NCI-H526 (cell line): ENCODE results near the gene SPTLC3.
A peak's percentile ranks its signal among the peaks of the same experiment; 100 is the strongest.

Source experiments
- DNase-seq, 2 experiments: peaks; one replicate each; lab custom pipeline; 2025; lab: John Stamatoyannopoulos, UW

SPTLC3 gene

DNA sequence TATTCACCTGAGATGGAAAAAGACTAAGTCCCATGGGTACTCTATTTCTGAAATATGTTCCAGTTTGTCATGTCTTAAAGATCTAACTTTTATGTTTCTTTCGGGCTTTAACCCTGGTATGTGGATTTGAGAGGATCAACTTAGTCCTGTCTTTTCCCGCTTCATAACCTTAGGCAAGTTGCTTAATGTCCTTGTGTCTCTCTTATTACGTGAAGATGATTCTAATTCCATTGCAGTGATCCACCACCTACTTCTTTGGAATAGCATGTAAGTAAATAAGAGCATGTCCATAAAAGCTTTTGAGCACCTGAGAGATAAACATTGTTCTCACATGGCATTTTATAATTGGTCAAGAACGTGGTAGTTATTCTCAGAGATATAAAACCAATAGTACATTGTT is 23.0 kb downstream of the SPTLC3 start:
- DNase-seq, result no peak

DNA sequence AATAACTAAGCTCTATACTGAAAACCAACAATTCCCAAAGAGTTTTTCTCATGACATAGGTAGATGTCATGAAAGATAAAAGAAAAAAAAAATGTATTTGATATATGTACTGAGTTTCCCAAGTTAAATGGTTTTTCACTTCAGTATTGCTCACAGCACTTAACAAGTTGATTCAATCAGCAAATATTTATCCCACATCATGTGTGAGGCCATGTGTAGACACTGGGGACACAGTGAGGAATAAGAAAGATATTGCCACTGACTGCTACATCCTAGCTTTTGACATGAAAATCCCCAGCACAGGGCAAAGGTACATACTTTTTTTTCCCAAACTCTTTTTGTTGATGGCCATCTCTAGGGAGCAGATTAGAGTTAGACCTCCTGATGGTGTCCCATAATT is 25.3 kb downstream of the SPTLC3 start:
- no peak for DNase-seq

DNA sequence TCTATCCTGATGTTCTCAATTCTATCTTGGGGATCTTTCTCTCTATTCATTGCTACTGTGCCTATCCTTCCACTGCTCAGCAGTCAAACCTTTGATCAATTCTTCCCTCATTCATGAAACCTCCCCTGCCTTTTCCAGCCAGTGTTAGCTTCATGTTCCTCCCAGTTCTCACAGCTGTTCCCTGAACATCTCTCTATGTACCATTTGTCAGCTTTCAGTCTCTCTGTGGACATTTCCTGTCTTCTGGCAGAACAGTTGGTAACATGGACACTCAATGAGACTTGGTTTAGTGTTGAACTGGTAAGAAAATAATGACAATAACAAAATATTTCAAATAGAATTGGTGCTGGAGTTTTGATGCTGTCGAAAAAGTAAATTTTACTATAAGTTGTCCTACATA is 26.2 kb downstream of the SPTLC3 start:
- DNase-seq, result no peak

DNA sequence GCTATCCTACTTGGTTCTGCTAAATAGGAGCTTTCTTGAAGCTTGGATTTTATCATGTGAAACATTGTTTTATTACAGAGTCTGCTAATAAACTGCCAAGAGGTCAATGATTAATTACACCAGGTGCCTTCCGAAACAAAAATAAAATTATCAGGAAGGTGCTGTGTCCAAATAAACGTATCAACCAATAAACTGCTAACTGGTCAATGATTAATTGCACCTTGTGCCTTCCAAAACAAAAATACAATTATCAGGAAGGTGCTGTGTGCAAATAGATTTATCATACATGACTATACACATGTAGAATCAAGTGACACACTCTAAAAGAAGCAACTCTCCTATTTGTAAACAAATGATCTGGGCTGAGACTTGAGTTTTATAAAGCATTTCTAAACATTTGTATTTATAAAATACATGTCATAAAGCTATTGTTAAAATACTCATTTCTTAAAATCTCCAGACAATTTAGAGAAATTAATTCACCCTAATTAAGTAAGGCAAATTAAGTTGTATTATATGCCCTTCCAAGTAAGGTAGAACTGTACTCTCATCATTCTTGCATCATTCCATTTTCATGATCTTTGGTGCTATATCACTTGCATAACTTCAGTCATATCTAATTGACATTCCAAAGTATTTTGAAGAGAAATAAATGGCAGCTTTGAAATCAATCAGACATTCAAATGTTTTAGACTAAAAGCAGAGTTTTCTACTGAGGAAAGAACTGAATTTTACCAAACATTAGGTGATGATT is 26.8 kb downstream of the SPTLC3 start:
- DNase-seq, result no peak

DNA sequence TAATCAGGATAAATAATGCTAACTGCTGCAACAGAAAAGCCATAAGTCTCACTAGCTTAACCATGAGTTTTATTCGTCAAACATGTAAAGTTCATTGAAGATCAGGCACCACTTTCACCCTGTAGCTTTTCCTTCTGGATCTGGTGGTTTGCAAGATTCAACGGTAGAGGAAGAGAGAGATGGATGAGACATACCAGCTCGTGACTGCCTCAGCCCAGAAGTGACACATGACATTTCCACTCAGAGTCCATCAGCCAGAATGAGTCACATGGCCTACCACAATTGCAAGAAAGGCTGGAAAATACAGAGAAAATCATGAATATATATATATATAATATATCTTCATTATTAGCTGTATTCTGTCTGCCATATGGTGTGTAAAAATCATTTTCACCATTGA is 29.0 kb downstream of the SPTLC3 start:
- no peak for DNase-seq

DNA sequence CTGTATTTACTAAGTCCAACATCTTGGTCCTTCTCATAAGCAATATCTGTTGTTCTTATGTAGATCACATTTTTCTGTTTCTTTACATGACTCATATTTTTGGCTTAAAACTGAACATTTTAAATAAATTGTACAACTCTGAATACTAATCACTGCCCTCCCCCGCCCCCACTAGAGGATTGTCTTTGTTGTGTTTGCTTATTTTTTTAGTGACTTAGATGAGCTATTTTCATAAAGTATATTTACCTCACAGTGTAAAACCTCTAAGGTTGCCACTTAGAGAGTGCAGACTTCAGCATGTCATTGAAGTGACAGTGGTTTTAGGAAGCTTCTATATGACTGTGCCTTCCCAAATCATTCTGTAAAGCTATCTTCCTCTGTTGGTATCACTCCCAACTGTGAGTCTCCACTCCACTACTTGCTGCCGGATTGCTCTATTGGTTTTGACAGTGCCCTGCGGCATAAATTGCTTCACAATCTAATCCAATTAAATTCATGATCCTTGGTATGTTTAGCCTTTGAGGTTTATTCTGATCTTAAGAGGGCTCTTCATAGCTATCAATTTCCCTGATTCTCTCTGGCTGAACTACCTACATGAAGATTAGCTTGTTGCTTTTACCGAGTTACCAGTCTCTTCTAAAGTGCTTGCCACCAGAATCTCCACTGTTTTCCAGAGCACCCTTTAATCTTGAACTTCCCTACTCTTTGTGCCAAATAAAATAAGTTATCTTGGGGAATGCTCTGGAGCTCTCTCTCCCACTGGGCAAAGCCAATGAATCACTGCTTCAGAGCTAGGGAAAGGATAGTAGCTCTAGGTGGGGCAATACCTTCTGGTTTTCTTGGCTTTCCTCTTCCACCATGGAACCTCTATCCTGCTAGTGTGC is 33.0 kb downstream of the SPTLC3 start:
- no peak for DNase-seq

DNA sequence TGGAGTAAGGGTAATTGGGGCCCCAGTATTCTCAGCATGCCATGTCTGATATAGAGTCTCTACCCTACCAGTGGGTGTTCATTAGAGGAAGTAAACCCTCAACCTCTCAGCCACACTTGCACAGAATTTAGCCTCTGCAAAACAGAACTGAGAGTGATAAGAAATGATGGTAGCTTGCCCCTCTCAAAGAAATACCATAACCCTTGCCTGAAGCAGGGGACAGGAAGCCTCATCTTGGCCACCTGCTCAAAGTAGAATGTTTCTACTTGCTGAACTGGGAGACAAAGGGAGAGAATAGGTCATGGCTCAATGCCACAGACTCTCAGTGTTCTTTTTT is 33.7 kb downstream of the SPTLC3 start:
- no peak for DNase-seq

DNA sequence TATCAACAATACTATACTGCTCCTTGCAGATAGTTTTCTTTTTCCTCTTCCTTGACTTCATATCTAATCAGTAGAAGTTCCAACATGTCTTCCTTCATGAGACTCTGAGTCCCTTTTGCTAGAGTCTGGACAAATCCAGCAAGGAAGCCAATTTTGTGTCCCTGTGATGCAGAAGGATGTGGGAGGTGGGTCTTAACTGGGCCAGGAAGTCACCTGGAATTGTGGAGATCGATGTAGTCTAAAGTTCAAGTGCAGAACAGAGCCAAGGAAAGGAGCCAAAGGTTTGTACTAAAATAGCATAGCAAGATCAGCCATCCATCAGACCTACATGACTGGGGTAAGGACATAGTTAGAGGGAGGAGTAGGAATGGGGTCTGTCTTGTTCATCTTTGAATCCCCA is 37.6 kb downstream of the SPTLC3 start:
- DNase-seq, result no peak

DNA sequence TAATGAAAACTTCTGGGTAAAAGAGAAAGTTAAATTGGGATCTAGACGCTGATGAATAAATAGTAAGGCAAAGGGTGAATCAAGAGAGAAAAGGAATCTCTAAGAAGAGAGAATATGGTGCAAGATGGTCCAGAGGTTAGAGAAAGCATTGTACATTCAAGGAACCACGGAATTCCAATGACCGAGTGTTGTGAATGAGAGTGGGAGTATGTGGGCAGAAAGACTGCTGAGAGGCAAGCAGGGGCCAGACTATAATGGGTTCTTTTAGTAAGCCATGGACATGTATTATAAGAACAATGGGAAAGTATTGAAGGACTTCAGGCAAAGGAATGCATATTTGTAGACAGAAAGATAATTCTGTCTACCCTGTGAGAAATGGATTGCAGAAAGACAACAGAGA is 45.2 kb downstream of the SPTLC3 start:
- no peak for DNase-seq

DNA sequence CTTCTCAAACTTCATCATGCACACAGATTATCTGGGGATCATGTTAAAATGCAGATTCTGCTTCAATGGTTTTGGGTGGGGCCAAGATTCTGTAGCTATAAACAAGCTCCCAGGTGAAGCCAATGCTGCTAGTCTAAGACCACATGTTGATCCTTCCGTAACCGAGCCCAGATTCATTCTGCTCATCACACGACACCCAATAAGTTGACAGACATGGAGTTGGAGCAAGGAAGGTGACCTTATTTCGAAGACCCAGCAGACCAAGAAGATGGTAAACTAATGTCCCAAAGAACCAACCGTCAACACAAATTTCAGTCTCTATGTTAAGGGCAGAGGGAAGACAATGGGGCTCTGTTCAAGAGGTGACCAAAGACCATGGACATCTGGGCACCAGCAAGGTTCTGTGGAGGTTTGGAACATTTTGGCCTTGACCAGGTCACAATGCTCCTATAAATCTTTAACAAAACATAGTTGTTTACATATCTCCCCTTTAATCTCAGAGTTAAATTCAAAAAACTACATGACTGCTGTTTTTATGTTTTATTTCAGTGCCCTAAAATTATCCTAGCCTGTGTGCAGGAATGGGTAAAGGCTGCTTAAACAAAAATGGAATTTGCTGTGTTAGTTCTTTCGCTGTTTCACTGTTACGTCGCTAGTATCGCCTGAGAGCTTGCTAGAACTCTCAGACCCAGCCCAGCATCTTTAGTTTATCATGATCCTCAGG is 50.1 kb downstream of the SPTLC3 start:
- no peak for DNase-seq

DNA sequence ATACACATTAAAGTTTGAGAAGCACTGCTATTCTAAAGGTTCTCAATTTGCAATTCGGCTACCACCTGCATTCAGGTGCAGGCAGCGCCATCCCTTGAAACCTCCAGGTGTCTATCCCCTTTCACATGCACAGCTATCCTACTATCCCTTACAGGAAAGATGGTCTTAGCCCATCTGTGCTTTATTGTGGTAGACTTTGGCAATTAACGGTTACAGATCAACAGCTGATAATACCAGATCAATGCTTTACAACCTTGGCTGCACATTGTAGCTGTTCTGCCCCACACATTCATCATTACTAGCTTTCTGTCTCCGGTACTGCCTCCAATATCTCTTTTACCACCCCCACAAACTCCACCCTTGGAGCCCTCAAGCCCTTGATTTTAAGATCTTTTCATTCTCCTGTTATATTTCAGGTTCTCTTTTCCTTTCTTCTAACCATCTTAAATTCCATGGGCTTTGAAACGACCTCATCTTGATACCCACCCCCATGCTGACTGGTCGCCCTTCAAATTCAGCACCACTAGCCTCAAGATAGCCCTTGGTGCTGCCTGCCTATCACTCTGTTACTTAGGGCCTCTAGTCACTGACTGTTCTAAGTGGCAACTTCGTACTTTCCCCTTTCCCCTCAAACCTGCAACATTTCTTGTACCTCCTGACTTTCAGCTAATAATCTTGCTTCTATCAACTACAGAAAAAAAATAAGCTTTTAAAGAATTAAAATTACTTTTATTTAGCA is 50.8 kb downstream of the SPTLC3 start:
- DNase-seq, result no peak

DNA sequence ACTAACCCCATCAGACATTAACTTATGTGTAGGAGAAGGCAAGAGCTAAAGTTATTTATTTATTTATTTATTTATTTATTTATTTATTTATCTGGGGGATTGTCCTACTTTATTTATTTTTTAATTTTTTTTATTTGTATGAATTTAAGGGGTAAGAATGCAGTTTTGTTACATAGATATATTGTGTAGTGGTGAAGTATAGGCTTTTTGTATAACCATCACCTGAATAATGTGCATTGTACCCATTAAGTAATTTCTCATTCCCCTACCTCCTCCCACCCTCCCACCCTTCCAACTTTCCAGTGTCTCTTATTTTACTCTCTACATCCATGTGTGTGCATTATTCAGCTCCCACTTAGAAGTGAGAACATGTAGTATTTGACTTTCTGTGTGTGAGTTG is 51.6 kb downstream of the SPTLC3 start:
- no peak for DNase-seq

DNA sequence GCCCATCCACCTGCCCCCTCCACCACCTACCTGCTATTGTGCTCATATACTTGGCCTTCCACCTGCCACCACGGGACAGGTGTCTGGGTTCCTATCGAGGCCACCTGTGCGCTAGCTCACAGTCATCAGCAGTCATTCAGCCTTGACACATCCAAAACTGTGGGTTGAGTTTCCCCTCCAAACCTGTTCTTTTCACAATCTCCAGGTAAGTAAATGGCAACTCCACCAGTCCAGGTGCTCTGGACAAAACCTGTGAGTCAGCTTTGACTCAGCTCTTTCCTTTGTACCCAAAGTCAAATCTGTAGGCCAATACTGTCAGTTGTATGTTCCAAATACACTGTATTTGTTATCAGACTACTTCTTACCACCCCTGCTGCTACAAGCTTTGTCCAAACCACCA is 52.6 kb downstream of the SPTLC3 start:
- DNase-seq, result no peak

DNA sequence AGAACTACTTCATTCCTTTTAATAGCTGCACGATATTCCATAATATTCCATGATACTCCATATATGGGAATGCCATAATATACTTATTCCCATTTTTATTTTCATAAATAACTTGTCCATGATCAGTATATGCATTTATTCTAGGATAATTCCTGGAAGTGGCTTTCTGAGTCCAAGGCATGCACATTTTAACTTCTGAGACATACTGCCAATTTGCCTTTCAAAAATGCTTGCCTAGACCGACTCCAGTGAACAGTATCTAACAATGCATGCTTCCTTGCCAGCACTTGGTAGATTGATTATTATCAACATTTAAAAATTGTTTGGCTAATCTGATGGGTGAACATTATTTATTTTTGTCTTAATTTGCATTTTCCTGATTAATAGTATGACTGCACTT is 54.0 kb downstream of the SPTLC3 start:
- peak in 1 of 2 experiments; percentile 13 for DNase-seq

DNA sequence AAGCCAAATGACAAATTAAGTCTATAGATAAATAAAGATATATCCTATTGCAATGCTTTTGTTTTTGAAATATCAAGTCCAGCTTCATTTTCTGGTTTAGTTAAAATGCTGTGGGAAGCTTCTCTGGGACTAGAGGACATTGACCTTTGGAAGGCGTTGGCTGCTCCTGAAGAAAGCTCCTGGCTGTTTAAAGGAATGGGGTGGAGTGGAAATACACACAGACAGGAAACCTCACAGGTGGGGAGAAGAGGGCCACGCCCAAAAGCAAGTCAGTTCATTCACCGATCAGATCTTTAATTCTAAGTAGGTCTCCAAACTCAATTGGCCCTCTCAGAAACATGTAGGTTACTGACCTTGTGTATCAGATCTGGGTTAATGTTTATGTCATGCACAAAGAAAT is 59.6 kb downstream of the SPTLC3 start:
- no peak for DNase-seq

DNA sequence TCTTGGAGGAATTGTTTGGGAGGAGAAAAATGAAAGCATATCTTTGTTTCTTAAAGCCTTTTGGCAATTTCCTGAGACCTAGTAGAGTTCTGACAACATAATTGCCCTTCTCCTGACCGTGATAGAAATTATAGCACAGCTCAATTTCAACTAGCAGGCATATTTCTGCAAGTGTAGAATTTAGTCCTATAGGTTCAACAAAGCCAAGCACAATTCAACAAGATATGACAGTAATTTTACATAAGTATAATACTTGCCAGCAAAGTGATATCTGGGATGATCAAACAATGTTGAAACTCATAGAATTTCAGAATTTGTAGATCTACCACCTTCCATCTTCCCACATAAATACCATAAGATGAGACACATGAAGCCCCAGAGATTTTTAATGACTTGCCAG is 73.1 kb downstream of the SPTLC3 start:
- no peak for DNase-seq

DNA sequence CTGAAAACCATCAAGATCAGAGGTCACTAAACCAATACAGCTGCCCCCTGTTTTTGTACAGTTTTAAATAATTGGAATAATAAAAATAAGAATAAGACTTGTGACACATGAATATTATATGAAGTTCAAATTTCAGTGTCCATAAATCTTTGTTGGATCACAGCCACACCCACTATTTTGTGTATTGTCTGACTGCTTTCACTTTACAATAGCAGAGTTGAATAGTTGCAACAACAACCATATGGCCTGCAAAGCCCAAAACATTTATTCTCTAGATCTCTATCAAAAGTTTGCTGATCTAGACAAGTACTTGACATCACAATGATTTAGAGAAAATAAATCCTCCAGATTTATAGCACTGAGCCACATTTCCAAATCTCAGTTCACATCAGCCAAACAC is 73.6 kb downstream of the SPTLC3 start:
- DNase-seq, result no peak

DNA sequence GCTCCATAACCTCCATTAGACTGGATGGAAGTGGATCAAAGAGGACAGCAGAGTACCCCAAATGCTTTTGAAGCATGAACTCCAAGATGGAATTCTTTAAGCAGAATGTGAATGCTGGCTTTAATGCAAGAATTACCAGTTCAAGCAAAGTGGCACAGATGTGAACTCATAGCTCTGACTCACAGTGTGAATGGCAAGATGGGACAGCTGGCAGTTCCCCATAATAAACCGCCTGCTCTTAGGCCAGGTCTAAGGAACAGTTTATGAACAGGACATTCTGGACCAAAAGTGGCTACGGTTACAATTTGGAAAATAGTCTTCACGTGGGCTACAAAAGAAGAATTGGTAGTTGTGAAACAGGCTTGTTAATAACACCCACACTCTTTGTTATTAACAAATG is 76.5 kb downstream of the SPTLC3 start:
- DNase-seq, result no peak

DNA sequence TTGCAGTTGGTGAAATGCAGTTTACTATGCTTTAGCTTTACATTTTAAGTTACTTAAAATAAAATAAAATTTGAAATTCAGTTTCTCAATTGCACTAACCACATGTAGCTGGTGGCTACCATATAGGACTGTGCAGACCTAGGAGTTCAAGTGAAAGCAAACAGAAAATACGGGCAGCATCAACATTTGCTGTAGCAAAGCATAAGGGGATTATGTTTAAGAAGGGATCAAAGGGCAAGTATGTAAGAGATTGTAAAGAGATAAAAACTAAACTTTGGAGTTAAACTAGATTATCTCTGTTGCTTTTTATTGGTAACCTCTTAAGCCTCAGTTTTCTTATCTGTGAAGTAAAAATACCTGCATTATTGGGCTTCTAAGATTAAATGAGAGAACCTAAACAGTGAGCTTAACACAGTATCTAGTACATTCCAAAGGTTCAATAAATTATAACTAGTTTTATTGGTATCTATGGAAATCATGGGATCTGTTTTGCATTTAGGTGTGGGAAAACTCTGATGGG is 81.2 kb downstream of the SPTLC3 start:
- DNase-seq, result peak; percentile 21 to 43

DNA sequence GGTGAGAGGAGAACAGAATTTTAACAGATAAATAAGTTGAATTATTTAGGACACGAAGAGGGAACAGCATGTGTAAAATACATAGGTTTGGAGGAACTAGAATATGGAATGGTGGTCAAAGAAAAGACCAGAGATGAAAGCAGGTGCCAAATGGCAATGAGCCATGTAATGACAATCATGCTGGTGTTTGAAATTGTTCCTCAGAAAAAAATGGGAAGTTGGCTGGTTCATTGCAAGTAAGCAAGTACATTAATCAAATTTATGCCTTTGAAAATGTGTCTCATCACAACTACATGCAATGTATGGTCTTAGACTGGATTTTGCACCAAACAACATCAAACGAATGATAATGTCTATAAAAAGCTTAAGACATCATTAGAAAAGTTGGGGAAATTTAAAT is 83.3 kb downstream of the SPTLC3 start:
- DNase-seq, result no peak

DNA sequence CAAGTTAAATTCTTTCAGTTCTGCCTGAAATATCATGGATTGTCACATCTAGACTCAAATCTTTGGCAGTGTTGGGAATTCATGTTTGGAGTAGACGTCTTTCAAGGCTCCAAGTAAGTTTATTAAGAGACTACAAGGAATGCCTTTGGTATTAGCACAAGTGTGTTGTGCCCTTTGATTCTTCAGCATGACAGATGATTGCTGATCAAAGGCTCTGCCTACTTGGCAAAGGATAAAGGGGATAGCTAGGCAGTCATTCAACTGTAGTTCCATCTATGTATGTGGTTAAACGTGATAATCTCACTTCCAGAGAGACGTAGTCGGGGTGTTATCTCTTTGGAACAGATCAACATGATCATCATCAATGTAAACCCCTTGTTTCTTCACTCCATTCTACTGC is 86.2 kb downstream of the SPTLC3 start:
- no peak for DNase-seq
